GM21825 (cell line): ENCODE measurements around the gene RC3H1.

Experiments
- ATAC-seq: cut with Tn5 transposase; IDR thresholded peaks from one replicate; pipeline ENCODE4 v1.9.1; 2021; ENCODE audit warnings: mild to moderate bottlenecking, moderate library complexity; ENCODE audit not compliant: unreplicated experiment

The RC3H1 gene

GRCh38 chr1:173887627-173888026 is 134.5 kb downstream of the RC3H1 start:
- no peak for ATAC-seq

GRCh38 chr1:173886746-173887611 is 135.2 kb downstream of the RC3H1 start:
- ATAC-seq: no peak

GRCh38 chr1:173884701-173885100 is 137.5 kb downstream of the RC3H1 start:
- no peak for ATAC-seq
